HepG2 (cell line): ENCODE measurements around the gene NTM. TPM values are rescaled to one million over a fixed set of nuclear protein-coding genes. Genes with fewer than 3 reads are reported as not detected.

Experiments
- ATAC-seq: fragments of 200-7000 bp; cut with Tn5 transposase; 3 replicates; pipeline ENCODE4 v1.9.1; 2020; ENCODE audit warnings: mild to moderate bottlenecking, moderate library complexity
- BruUV-seq: library from RNA; stranded (reverse); fragments of 400-500 nt; replicated peaks from 2 replicates; lab custom pipeline; 2021; lab: Mats Ljungman, UMichigan
- CTCF ChIA-PET: fragments of 300-600 bp; formaldehyde crosslinking; extraction: SDS; loops from one replicate; lab custom pipeline; 2021; ENCODE audit warnings: low total read pairs, inconsistent platforms, low intra/inter-chr PET ratio; lab: Yijun Ruan, JAX
- POLR2A ChIA-PET: fragments of 350-600 bp; sonication (Branson Sonifier 250); formaldehyde crosslinking; loops from one replicate; lab custom pipeline; 2020; ENCODE audit warnings: antibody characterized with exemption, inconsistent platforms; lab: Yijun Ruan, JAX
- DNase-seq: peaks from one replicate; pipeline ENCODE4 v3.0.0-alpha.2; 2015; ENCODE audit warnings: low spot score
- FAIRE-seq: peaks from 3 replicates; lab custom pipeline; 2011; peaks lifted over from hg19 to GRCh38; lab: Jason Lieb, UNC
- H2AFZ ChIP-seq: one replicate; pipeline ENCODE4 v1.6.1; 2011; ENCODE audit warnings: low read length, inconsistent platforms
- H3K27ac ChIP-seq: fragments of 300-600 bp; 3 replicates; pipeline ENCODE4 v1.8.0; 2011; ENCODE audit warnings: mixed run types, mild to moderate bottlenecking, mixed read lengths, low read length, inconsistent platforms; ENCODE audit not compliant: insufficient read depth; ENCODE audit errors: extremely low read length
- H3K27me3 ChIP-seq, 2 experiments: fragments of 200-600 bp in 1 of 2; 2 replicates in 1 of 2; 3 replicates in 1 of 2; pipeline versions ENCODE4 v1.6.0 to v1.8.0; 2011; ENCODE audit warnings: low read length in 2 of 2, mild to moderate bottlenecking in 2 of 2, moderate library complexity in 2 of 2, inconsistent platforms in 1 of 2; ENCODE audit not compliant: insufficient read depth in 2 of 2, control insufficient read depth in 1 of 2
- H3K36me3 ChIP-seq, 2 experiments: fragments of 200-600 bp in 1 of 2; replicated peaks in 1 of 2; 2 replicates in 1 of 2; 3 replicates in 1 of 2; pipeline versions ENCODE4 v1.5.1 to v1.8.0; 2011; ENCODE audit warnings: low read length in 2 of 2, inconsistent platforms in 1 of 2; ENCODE audit not compliant: insufficient read depth in 2 of 2, control insufficient read depth in 1 of 2
- H3K4me1 ChIP-seq: 2 replicates; pipeline ENCODE4 v1.5.1; 2012; ENCODE audit warnings: low read length, inconsistent platforms; ENCODE audit not compliant: insufficient read depth
- H3K4me2 ChIP-seq: 2 replicates; pipeline ENCODE4 v1.6.0; 2011; ENCODE audit warnings: low read depth, low read length, inconsistent platforms
- H3K4me3 ChIP-seq, 3 experiments: fragments of 200-600 bp in 1 of 3; sonication (generic), shearing (Covaris generic) in 1 of 3; replicated peaks in 1 of 3; 2 replicates each; pipeline ENCODE4 v1.5.1; 2011 to 2016; ENCODE audit warnings: low read length in 3 of 3, inconsistent platforms in 2 of 3, low read depth in 2 of 3, mild to moderate bottlenecking in 2 of 3, control low read depth in 1 of 3, mixed read lengths in 1 of 3; ENCODE audit not compliant: insufficient read depth in 1 of 3
- H3K79me2 ChIP-seq: one replicate; pipeline ENCODE4 v1.6.1; 2011; ENCODE audit warnings: low read length, inconsistent platforms; ENCODE audit not compliant: insufficient read depth
- H3K9ac ChIP-seq: 2 replicates; pipeline ENCODE4 v1.6.0; 2011; ENCODE audit warnings: mild to moderate bottlenecking, low read depth, low read length, inconsistent platforms; ENCODE audit not compliant: insufficient read depth
- H3K9me3 ChIP-seq: 2 replicates; pipeline ENCODE4 v1.5.1; 2012; ENCODE audit warnings: mild to moderate bottlenecking, low read length
- H4K20me1 ChIP-seq: 2 replicates; pipeline ENCODE4 v1.6.0; 2011; ENCODE audit warnings: inconsistent platforms, mild to moderate bottlenecking, low read length, moderate library complexity; ENCODE audit not compliant: insufficient read depth
- AFF4 ChIP-seq: sonication (generic); formaldehyde crosslinking; IDR thresholded peaks from 2 replicates; pipeline ENCODE4 v1.4.0; 2020; ENCODE audit warnings: missing genetic modification reagents
- ETV6 ChIP-seq: sonication (generic); formaldehyde crosslinking; conservative IDR thresholded peaks from 2 replicates; pipeline ENCODE4 v1.4.0; 2020; ENCODE audit warnings: missing genetic modification reagents
- MATR3 ChIP-seq: sonication (generic); formaldehyde crosslinking; IDR thresholded peaks from 2 replicates; pipeline ENCODE4 v1.4.0; 2020; ENCODE audit warnings: missing genetic modification reagents
- MBNL3 ChIP-seq: fragments of 250-450 bp; sonication (Bioruptor Pico); conservative IDR thresholded peaks from 2 replicates; pipeline ENCODE4 v1.8.0; 2022; ENCODE audit warnings: mild to moderate bottlenecking, inconsistent platforms
- NFRKB ChIP-seq: fragments of 450-650 bp; IDR thresholded peaks from 2 replicates; pipeline ENCODE4 v1.6.1; 2017
- PTBP1 ChIP-seq: fragments of 200-400 bp; formaldehyde crosslinking; IDR thresholded peaks from 2 replicates; pipeline ENCODE4 v1.6.1; 2018; ENCODE audit warnings: low read length, low read depth; ENCODE audit not compliant: poor library complexity, severe bottlenecking
- ZBTB43 ChIP-seq: sonication (generic); formaldehyde crosslinking; conservative IDR thresholded peaks from 2 replicates; pipeline ENCODE4 v1.4.0; 2020; ENCODE audit warnings: missing genetic modification reagents
- ZNF468 ChIP-seq: sonication (generic); formaldehyde crosslinking; IDR thresholded peaks from 2 replicates; pipeline ENCODE4 v1.8.0; 2022; ENCODE audit warnings: mild to moderate bottlenecking, moderate library complexity, missing genetic modification reagents
- ZNF670 ChIP-seq: sonication (generic); formaldehyde crosslinking; IDR thresholded peaks from 2 replicates; pipeline ENCODE4 v1.8.0; 2022; ENCODE audit warnings: mild to moderate bottlenecking, missing genetic modification reagents, borderline replicate concordance
- ZSCAN29 ChIP-seq: sonication (generic); formaldehyde crosslinking; conservative IDR thresholded peaks from 2 replicates; pipeline ENCODE4 v1.4.0; 2020; ENCODE audit warnings: mild to moderate bottlenecking, missing genetic modification reagents
- WGBS: methylation state at CpG from one replicate; pipeline ENCODE4 v1.1.6; 2017; ENCODE audit warnings: low lambda C conversion rate; 5-methylcytosine and 5-hydroxymethylcytosine counted together
- in situ Hi-C: cut with HindIII; loops from 2 replicates; pipeline ENCODE4 v1.10.0; 2017; ENCODE audit warnings: low pct_unique_long_range_greater_than_20kb; ENCODE audit not compliant: extremely low pct_ligation_motif_present
- intact Hi-C: fragments of 100-400 bp; cut with micrococcal nuclease; formaldehyde crosslinking; loops from one replicate; pipeline ENCODE4 v1.10.0; 2022; ENCODE audit not compliant: unreplicated experiment
- polyA plus RNA-seq, 8 experiments: library from polyadenylated mRNA; depleted of rRNA in 3 of 8; stranded (reverse) in 7 of 8; unstranded in 1 of 8; fragments of >200 nt; fragmentation: Illumina TruSeq in 4 of 8; extraction: Trizol in 4 of 8; gene quantifications; 2 replicates each; pipeline versions ENCODE4 v1.2.1 to v1.2.3, GENCODE V29; 2011 to 2016; ENCODE audit warnings: low read depth in 4 of 8, missing spikeins in 1 of 8, mixed read lengths in 1 of 8; ENCODE audit not compliant: insufficient read depth in 1 of 8
- total RNA-seq, 5 experiments: library from RNA; depleted of rRNA; stranded (reverse); fragments of >200 nt; fragmentation: Illumina TruSeq; extraction: Trizol; gene quantifications; 2 replicates each; pipeline ENCODE4 v1.2.3, GENCODE V29; 2016; ENCODE audit warnings: low read depth in 1 of 5
- TF ChIP-seq, protein P1 (sequence below): IDR thresholded peaks from 2 replicates; pipeline ENCODE4 v1.6.1; 2012; ENCODE audit warnings: low read length, improper control_type of control experiment
- TF ChIP-seq, protein P2 (sequence below): IDR thresholded peaks from 2 replicates; pipeline ENCODE4 v1.6.1; 2012; ENCODE audit warnings: inconsistent platforms

The NTM gene
- total and polyA plus RNA-seq, 2 of the 13 experiments (the other 11 are each of a cell fraction or from before 2014, with no cell fraction given): not detected

GRCh38 chr11:131370090-131370751 is at the start of gene NTM (continued):
- TF ChIP-seq AFF4 (CRISPR knock-in tag) (no peak), ZNF670 (CRISPR knock-in tag) (no peak)

- H3K4me2 ChIP-seq: no peak overlapping the region
- no peak for ATAC-seq
- no peak overlapping the region for H2AFZ ChIP-seq
- FAIRE-seq: no peak
- H3K9me3 ChIP-seq: no peaks in the 10 kb centered on the region
- H3K27ac ChIP-seq: no peak overlapping the region
- CTCF ChIA-PET: no interaction called here
- no peaks in the 10 kb centered on the region for H3K4me1 ChIP-seq
- H4K20me1 ChIP-seq: no peaks in the 10 kb centered on the region
- H3K36me3 ChIP-seq: no peaks in the 10 kb centered on the region
- POLR2A ChIA-PET: no interaction called here
- H3K27me3 ChIP-seq: peaks cover 0 to 2% of the 10 kb centered on the region in 2 experiments; a peak in 2 of 5 replicates
- H3K79me2 ChIP-seq: no peaks in the 10 kb centered on the region
- H3K4me3 ChIP-seq: no peak overlapping the region
- H3K9ac ChIP-seq: no peak overlapping the region
- WGBS: 3% methylated on average over 11 of the region's 11 CpGs
- intact Hi-C loops: no loop called here
- in situ Hi-C loops: no loop called here
- no TSS peak for BruUV-seq
- no peak for DNase-seq
- TF ChIP-seq NFRKB (no peak), ZSCAN29 (CRISPR knock-in tag) (no peak), ETV6 (CRISPR knock-in tag) (no peak), ZNF468 (CRISPR knock-in tag) (no peak), ZNF670 (CRISPR knock-in tag) (no peak), MATR3 (CRISPR knock-in tag) (no peak), PTBP1 (no peak), ZBTB43 (CRISPR knock-in tag) (no peak), MBNL3 (no peak)
- TF ChIP-seq, protein P1, sequence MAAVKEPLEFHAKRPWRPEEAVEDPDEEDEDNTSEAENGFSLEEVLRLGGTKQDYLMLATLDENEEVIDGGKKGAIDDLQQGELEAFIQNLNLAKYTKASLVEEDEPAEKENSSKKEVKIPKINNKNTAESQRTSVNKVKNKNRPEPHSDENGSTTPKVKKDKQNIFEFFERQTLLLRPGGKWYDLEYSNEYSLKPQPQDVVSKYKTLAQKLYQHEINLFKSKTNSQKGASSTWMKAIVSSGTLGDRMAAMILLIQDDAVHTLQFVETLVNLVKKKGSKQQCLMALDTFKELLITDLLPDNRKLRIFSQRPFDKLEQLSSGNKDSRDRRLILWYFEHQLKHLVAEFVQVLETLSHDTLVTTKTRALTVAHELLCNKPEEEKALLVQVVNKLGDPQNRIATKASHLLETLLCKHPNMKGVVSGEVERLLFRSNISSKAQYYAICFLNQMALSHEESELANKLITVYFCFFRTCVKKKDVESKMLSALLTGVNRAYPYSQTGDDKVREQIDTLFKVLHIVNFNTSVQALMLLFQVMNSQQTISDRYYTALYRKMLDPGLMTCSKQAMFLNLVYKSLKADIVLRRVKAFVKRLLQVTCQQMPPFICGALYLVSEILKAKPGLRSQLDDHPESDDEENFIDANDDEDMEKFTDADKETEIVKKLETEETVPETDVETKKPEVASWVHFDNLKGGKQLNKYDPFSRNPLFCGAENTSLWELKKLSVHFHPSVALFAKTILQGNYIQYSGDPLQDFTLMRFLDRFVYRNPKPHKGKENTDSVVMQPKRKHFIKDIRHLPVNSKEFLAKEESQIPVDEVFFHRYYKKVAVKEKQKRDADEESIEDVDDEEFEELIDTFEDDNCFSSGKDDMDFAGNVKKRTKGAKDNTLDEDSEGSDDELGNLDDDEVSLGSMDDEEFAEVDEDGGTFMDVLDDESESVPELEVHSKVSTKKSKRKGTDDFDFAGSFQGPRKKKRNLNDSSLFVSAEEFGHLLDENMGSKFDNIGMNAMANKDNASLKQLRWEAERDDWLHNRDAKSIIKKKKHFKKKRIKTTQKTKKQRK: no peak
- TF ChIP-seq, protein P2, sequence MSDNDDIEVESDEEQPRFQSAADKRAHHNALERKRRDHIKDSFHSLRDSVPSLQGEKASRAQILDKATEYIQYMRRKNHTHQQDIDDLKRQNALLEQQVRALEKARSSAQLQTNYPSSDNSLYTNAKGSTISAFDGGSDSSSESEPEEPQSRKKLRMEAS: no peak
Observed at GRCh38 chr11:131324921-131325570, 45.4 kb upstream of the NTM start.
